ENCODE measurements around the gene HPX.
A peak's percentile ranks its signal among the peaks of the same experiment; 100 is the strongest.
"Not testable (repeated sequence)": the region's sequence is repeated elsewhere in the genome, so short reads cannot be mapped to it uniquely, and the experiment has no call there.

HPX gene

DNA sequence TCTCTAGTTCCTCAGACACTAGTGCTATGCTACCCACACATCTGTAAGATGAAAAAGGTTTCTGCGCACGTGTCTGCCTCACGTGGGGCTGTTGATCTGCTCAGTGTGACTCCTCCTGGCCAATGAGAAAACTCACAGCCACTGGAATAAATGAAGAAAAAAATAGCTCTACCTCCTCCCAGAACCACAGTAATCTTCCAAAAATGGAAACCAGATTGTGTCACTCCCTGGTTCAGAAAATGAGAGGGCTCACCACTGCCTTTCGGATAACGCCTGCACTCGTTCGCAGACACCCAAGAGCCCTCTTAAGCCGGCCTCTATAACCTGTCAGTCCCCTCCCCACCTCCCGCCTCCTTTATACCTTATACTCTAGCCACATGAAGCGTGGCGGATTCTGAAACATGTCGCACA is 27.0 kb downstream of the HPX start:
- DNase-seq: no peak

DNA sequence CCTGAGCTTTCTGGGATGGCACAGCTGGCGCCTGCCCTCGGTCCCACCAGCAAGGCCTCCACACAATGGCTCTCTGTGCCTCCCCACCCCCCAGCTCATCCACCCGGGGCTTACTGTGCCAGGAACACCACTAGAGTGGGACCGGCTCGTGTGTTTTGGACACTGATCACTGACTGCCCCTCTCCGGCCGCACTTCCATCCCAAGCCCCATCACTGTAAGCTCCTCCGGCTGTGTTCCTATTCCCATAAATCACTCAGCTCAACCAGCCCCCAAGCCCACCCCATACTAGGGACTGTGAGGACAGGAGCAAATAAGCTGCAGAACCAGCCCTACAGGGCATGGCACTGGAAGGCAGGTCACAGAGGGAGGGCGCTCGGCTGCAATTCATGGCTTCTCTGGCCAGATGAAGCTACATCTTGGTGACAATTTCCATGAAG is 29.2 kb downstream of the HPX start:
- no peak for DNase-seq

DNA sequence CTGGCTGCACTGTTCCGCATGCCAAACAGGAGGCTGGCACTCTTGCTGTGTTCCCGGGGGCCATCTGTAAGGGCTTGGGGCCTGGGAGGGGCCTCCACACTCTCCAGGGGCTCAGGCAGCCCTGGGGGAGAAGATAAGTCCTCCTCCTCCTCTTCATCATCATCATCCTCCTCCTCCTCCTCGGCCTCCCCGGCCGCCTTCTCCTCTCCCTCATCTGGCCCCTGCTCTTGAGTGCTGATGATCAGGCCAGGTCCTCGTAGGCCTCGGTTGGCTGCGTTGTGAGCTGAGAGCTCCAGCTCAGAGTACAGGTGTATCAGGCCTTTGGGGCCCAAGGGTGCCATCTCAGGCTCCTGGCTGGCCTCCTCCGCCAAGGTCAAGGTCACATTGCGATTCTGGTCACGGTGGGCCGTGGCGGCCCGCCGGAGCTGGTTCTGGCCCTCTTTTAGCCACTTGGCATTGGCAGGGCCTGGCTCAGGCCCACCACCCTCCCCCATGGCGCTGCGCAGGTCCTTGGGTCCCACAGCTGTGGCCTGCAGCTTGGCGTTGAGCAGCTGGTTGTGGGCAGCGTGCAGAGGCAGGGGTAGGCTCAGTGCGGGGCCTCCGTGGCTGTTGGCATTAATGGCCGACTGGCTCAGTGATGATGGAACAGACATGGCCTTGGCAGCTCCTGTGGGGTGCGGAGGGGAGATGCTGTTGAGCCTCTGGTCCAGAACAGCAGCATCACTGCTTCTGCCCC is 29.9 kb downstream of the HPX start:
- DNase-seq: no peak

DNA sequence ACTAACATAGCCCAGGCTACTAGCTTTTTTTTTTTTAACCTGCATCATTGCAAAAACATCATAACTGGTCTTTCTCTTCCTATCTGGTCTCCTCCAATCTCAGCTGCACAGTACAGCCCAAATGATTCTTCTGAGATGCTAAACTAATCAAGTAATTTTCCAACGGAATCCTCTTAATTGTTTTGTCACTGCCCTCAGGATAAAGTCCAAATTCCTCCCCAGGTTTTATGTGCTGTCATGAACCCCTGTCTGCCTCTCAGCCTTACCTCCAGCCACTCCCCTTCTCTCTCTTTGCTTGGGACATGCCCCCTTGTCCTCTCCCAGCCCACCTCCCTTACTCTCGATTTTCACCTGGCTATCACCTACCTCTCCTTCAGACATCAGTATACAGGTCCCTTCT is 34.4 kb downstream of the HPX start:
- DNase-seq: no peak

DNA sequence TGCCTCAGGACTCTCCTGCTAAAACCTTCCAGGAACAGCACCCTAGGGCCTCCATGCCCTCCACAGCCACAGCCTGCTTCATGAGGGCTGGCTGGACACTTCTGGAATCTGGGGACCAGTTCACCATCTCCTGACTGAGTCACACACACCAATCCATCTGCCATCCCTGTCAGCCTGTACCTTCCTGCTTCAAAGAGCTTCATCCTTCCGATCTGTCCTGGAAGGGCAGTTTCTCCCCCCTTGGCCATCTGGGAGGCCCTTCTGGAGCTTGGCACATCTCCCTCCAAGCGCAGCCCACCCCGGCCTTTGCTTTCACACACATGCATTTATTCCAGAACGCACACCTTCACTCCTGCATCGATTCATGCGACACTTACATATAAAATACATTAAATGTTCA is 34.9 kb downstream of the HPX start:
- DNase-seq: no peak

DNA sequence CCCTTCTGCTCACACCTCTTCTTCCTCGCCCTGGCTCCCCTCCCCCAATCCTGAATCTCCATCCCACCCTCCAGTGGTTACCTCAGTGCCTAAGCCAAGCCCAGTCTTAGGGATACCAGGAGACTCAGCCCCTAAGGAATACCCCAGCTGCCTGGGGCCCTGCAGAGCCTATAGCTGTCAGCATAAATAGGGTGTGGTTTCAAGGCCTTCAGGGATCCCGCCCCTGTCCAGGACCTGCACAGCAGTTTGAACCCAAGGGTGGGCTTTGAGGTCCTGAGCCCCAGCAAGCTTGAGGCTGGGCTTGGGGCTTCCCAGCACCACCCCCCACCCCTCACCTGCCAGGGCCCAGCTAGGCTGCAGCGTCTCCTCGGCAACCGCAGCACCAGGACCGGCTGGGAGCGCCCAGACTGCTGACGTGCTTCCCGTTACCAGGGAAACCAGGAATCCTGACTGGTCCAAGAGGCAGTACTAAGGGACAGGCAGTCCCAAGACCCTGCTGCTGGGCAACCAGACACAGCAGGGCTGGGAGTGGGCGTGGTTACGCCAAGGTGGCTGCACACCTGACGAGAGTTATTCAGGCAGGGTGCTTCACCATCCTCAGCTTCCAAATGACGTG is 35.6 kb downstream of the HPX start:
- no peak for DNase-seq

DNA sequence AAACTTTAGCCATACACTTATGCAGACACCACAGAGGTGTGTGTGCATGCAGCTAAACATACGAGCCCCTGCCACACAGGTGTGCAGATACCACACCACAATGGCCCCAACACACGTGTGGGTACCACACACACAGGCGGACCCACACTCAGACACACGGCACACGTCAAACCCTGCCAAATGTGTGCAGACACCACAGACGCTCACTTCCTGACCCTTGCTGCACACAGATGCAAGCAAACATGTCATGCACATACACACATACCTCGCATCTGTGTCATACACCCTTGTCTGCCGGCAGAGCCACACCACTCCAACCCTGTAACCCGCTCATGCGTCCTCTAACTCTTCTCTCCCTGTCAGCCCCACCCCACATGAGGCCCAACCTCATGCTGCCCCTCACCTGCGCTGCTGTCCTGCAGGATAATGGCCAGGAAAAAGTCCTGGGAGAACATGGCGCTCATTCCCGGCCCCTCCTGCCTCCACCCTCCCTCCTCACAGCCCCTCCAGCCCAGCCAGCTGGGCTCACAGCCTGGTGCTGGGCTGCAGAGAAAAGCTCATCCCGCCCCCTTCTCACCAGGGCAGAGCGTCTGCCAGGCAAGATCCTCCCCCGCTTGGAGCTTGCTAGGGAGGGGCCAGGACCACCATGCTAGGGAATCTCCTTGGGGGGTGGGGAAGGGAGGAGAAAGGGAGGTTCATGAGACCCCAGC is 36.3 kb downstream of the HPX start:
- DNase-seq: no peak

DNA sequence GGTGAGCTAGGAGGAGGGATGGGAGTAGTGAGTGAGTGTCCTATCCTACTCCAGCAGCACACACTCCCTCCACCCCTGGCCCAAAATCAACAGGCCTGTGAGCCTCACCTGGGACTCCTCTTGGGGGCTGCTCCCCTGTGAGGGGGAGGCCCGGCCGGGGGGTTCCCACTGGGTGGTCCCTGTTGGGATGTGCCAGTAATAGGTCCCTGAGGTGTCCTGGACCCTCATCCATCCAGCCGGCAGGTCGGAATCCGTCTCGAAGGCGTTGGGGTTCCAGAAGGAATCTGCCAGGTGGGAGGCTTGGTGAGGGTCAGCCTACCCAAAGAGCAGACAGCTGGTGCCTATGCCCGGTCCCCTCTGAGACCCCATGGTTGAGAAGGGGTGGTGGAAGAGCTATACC is 37.2 kb downstream of the HPX start:
- no peak for DNase-seq

DNA sequence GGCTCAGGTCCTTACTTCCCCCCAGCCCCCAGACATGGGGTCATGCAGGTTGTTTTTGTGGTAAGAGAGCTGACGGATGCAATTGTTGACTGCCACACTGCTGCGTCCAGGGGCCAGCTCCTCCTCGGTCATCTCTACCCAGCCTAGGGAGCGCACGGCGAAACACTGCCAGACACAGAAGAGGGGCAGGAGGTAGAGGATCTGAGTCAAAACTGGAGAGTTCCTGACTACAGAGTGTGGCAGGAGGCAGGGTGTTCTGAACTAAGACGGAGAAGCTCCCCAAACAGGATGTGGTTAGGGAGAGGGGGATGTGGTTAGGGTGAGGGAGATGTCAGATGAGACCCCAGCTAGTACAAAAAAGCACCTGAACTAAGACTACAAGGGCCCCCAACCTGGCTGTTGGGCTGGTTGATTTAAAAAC is 38.2 kb downstream of the HPX start:
- DNase-seq: peak; percentile 60

DNA sequence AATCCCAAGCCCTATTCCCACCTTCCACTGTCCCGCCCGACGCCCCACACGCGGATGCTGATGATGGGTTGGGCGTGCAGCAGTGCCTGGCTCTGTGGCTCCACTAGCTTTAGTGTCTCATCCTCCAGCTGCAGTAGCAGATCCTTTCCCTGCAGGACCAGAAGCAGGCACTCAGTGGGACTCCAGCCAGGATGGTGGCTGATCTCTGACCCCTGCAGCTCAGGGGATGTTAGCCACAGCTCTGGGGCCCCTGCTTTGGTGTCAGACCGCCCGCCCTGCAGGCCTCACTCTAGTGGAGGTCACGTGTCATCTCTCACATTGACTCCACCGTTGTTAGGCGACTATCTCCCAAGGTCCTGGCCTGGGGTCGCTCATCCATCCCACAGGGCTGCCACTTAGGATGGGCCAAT is 38.7 kb downstream of the HPX start:
- no peak for DNase-seq

DNA sequence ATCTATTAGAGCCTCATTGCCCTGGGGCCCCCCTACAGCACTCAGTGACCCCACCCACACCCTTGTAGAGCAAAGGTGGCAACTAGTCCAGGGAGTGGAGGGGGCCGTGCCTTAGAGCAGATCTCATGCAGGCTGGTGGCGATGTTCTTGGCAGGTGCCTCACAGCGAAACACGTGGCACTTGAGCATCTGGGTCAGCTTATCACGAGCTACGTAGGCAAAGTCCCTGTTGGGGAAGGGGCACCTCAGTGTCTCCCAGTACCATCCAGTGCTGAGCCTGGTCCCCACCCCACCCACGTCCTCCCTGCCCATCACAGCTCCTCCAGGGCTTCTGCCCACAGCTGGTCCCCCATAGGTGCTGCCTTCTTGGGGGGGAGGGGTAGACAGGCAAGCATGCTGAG is 39.3 kb downstream of the HPX start:
- DNase-seq: no peak

DNA sequence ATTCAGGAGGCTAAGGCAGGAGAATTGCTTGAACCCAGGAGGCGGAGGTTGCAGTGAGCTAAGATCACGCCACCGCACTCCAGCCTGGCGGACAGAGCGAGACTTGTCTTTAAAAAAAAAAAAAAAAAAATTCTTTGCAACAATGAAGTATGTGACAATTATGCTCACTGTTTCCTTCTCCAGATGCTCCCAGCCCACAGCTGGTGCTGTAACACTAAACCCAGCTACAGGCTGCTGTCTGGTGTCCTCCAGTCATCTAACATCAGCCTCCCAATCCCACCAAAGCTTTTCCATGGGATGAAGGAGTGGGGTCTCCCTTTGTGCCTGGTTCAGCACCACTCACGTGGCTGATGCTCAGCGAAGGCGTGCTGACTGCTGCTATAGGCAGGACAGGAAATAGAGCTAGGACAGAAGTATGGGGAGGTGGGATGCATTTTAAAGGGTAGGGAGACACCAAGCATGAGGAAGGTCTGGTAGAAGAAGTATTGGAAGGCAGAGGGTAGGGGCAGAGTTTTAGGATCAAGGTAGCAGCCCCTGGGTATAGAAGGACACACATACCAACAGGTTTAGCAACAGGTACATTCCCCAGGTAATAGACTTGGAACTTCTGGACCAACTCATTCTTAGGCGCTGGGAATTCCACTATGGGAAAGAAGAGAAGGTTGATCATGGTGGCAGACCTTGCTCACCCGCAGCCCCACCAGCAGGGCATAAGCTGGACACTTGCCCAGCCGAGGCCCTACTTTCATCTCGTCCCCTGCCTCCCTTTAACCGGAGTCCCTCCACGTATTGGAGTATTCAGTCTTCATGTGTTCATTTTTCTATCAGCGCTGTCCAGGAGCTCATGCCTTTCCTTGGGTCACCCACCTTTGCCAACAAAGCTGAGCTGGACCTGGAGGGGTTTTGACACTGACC is 40.1 kb downstream of the HPX start:
- no peak for DNase-seq

DNA sequence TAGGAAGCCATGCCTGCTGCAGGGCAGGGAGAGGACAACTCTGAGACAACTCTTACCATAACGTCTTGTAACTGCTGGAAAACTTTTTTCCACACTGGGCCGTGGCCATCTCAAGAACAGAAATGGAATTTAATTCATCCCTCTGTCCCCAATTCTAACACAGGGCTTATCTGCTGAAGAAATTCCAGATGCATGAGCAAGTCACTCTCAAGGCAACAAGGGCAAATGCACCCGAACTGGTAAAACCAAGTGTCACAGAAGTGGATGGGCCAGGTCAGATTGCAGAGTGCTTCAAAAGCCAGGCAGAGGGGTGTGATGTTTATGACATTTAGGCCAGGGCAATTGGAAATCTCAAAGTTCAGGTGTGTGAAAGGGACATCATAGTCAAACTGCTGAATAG is 43.2 kb downstream of the HPX start:
- DNase-seq: no peak

DNA sequence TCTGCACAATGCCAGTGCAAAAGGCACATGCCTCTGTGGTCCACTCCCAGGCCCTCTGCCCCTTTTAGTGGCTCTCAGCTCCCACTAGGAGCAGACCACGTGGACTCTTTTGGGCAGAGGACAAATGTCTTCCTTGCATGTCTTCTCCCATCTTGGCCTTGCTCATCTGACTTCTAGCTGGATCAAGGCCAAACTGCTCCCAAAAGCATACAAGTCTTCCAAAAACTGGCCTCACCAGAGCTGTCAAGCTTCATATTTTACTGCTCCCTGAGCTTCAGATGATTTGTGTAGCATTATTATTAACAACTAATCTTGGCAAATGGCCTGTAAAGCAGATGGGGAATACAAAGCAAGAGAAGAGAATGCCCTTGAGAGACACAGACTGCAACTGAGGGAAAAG is 43.6 kb downstream of the HPX start:
- no peak for DNase-seq

DNA sequence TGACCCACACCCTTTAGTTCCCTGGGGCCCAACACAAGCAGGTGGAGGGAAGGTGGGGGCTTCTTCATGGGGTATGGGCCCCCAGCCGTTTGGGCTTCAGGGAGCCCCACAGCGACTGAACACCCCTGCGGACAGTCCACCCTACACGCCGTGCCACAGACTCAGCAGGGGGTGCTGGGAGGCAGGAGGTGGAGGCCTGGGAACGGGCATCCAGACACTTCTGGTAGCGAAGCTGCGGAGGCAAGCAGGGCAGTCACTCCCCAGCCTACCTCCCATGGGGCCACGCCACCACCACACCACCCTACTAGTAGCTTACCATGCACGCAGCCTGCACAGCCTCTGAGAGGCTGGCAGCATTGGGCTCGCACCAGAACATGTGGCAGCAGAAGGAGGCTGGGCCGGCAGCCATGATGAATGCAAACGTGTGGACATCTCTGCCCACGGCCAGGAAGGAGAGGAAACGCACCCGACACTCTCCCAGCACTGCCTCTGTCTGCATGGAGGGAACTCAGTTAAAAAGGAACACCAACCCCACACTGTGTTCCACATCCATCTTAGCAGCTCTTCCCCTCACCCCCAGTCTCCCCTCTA is 45.2 kb downstream of the HPX start:
- DNase-seq: no peak

DNA sequence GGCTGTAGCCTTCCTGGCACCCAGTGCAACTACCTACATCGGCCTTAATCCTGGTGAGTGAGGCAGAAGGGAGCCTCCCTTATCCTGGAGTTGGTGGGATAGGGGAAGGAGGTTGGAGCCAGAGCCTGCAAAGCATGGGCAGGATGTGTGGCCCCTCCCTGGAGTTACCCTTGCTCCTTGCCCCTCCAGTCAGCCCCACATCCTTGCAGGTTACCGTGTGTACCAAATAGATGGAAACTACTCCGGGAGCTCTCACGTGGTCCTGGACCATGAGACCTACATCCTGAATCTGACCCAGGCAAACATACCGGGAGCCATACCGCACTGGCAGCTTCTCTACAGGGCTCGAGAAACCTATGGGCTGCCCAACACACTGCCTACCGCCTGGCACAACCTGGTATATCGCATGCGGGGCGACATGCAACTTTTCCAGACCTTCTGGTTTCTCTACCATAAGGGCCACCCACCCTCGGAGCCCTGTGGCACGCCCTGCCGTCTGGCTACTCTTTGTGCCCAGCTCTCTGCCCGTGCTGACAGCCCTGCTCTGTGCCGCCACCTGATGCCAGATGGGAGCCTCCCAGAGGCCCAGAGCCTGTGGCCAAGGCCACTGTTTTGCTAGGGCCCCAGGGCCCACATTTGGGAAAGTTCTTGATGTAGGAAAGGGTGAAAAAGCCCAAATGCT is 46.7 kb downstream of the HPX start:
- DNase-seq: no peak

DNA sequence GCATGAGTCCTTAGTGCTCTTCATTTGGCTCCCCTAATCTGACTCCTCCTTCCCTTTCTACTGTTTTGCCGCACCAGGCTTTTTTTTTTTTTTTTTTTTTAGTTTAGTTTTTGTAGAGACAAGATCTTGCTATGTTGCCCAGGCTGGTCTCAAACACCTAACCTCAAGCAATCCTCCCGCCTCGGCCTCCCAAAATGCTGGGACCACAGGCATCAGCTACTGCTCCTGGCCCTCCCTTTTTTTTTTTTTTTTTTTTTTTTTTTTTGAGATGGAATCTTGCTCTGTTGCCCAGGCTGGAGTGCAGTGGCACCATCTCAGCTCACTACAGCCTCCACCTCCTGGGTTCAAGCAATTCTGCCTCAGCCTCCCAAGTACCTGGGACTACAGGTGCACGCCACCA is 48.5 kb downstream of the HPX start:
- DNase-seq: not testable (repeated sequence)

DNA sequence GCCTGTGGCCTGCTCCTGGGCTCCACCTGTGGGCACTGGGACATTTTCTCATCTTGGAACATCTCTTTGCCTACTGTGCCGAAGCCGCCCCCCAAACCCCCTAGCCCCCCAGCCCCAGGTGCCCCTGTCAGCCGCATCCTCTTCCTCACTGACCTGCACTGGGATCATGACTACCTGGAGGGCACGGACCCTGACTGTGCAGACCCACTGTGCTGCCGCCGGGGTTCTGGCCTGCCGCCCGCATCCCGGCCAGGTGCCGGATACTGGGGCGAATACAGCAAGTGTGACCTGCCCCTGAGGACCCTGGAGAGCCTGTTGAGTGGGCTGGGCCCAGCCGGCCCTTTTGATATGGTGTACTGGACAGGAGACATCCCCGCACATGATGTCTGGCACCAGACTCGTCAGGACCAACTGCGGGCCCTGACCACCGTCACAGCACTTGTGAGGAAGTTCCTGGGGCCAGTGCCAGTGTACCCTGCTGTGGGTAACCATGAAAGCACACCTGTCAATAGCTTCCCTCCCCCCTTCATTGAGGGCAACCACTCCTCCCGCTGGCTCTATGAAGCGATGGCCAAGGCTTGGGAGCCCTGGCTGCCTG is 49.2 kb downstream of the HPX start:
- DNase-seq: no peak

DNA sequence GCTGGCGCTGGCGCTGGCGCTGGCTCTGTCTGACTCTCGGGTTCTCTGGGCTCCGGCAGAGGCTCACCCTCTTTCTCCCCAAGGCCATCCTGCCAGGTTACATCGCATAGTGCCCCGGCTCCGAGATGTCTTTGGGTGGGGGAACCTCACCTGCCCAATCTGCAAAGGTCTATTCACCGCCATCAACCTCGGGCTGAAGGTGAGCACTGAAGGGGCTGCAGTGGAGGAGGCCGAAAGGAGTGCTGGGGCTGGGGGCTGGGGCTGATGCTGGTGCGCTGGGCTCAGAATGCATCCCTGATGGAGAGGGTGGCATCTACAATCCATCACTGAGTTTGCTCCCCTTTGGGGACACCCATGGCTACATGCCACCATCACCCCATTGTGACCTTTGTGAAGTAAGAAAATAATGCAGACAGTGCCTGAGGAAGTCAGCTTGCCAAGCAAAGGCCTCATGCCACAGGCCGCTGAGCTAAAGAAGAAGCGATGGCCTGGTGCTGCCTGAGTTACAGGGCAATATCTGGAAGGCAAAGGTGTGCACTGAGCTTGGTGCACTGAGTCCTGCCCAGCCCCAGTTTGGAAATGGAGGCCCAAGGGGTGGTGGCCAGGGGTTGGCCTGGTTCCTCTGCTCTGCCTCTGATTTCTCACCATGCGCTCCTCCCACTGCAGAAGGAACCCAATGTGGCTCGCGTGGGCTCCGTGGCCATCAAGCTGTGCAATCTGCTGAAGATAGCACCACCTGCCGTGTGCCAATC is 49.9 kb downstream of the HPX start:
- no peak for DNase-seq

DNA sequence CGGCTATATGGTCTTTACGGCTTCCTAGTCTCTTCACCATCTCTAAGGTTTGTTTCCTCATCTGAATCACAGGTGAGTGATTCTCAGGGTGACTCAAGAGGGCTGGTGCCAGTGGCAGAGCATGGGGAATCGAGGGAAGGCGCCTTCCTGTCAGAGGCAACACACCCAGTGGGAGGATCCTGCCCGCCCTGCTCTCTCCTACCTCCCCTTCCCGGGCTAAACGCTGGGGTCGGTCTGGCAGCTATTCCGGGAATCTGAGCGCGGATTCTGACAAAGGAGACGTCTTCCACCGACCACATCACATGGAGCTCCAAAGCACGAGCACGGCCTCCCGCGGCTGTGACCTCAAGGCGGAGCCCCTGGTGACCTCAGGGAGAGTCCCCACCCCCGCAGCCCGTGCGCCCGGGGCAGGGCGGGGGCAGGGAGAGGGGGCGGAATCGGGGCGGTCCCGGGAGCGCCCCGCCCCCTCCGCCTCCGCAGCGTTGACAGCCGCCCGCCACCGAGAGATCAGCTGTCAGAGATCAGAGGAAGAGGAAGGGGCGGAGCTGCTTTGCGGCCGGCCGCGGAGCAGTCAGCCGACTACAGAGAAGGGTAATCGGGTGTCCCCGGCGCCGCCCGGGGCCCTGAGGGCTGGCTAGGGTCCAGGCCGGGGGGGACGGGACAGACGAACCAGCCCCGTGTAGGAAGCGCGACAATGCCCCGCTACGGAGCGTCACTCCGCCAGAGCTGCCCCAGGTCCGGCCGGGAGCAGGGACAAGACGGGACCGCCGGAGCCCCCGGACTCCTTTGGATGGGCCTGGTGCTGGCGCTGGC is 50.7 kb downstream of the HPX start, which contains the start of gene SMPD1:
SMPD1 (plus strand) TSS at position 570 of the 813 bp plus-strand sequence; CDS start at position 695, 125 bp downstream.
- DNase-seq: peak; percentile 92

All from activated effector memory CD4-positive, alpha-beta T cell treated with Interleukin-2 at 50 U/mL for 16 hours (primary cell).